Astrocyte (in vitro differentiated cells and primary cell): Measurements from ENCODE around the gene SET. TPM values are rescaled to one million over a fixed set of nuclear protein-coding genes. Genes with fewer than 3 reads are reported as not detected.

Source experiments
- DNase-seq: peaks from one replicate; pipeline ENCODE4 v3.0.0-alpha.2; 2010; ENCODE audit warnings: low read depth
- FAIRE-seq: peaks from 2 replicates; lab custom pipeline; 2011; peaks lifted over from hg19 to GRCh38; lab: Jason Lieb, UNC
- H2AFZ ChIP-seq: 2 replicates; pipeline ENCODE4 v1.6.0; 2012; ENCODE audit warnings: low read depth, low read length, inconsistent platforms
- H3K27ac ChIP-seq: 2 replicates; pipeline ENCODE4 v1.5.1; 2011; ENCODE audit warnings: low read depth, low read length, inconsistent platforms
- H3K27me3 ChIP-seq: 2 replicates; pipeline ENCODE4 v1.6.0; 2011; ENCODE audit warnings: low read length, inconsistent platforms; ENCODE audit not compliant: insufficient read depth
- H3K36me3 ChIP-seq: 2 replicates; pipeline ENCODE4 v1.5.1; 2011; ENCODE audit warnings: low read length, inconsistent platforms; ENCODE audit not compliant: insufficient read depth
- H3K4me1 ChIP-seq: 2 replicates; pipeline ENCODE4 v1.5.1; 2011; ENCODE audit warnings: low read length, inconsistent platforms; ENCODE audit not compliant: insufficient read depth
- H3K4me2 ChIP-seq: 2 replicates; pipeline ENCODE4 v1.6.0; 2012; ENCODE audit warnings: low read length, inconsistent platforms
- H3K4me3 ChIP-seq: 2 replicates; pipeline ENCODE4 v1.5.1; 2011; ENCODE audit warnings: low read depth, mild to moderate bottlenecking, low read length, inconsistent platforms; ENCODE audit not compliant: insufficient read depth
- H3K79me2 ChIP-seq: 2 replicates; pipeline ENCODE4 v1.6.0; 2012; ENCODE audit warnings: mild to moderate bottlenecking, low read length, inconsistent platforms; ENCODE audit not compliant: insufficient read depth
- H3K9ac ChIP-seq: 2 replicates; pipeline ENCODE4 v1.6.0; 2012; ENCODE audit warnings: mild to moderate bottlenecking, low read length, inconsistent platforms
- H3K9me3 ChIP-seq: 2 replicates; pipeline ENCODE4 v1.5.1; 2012; ENCODE audit warnings: low read depth, mild to moderate bottlenecking, low read length, inconsistent platforms; ENCODE audit not compliant: insufficient read depth
- H4K20me1 ChIP-seq: 2 replicates; pipeline ENCODE4 v1.6.0; 2012; ENCODE audit warnings: low read length, inconsistent platforms; ENCODE audit not compliant: insufficient read depth
- H3K27ac Mint-ChIP-seq: one replicate; pipeline ENCODE4 v1.8.0; 2021; ENCODE audit warnings: mild to moderate bottlenecking, mixed read lengths; ENCODE audit not compliant: unreplicated experiment
- H3K27me3 Mint-ChIP-seq: one replicate; pipeline ENCODE4 v1.8.0; 2021; ENCODE audit warnings: low read depth, mixed read lengths; ENCODE audit not compliant: unreplicated experiment
- H3K36me3 Mint-ChIP-seq: one replicate; pipeline ENCODE4 v1.8.0; 2021; ENCODE audit warnings: low read depth, mixed read lengths; ENCODE audit not compliant: unreplicated experiment
- H3K4me1 Mint-ChIP-seq: one replicate; pipeline ENCODE4 v1.8.0; 2021; ENCODE audit warnings: low read depth, mixed read lengths; ENCODE audit not compliant: unreplicated experiment
- H3K4me3 Mint-ChIP-seq: one replicate; pipeline ENCODE4 v1.8.0; 2021; ENCODE audit warnings: mild to moderate bottlenecking, moderate library complexity, mixed read lengths; ENCODE audit not compliant: unreplicated experiment
- H3K9me3 Mint-ChIP-seq: one replicate; pipeline ENCODE4 v1.8.0; 2021; ENCODE audit warnings: mild to moderate bottlenecking, mixed read lengths; ENCODE audit not compliant: unreplicated experiment
- EZH2 ChIP-seq: IDR thresholded peaks from 2 replicates; pipeline ENCODE4 v1.6.1; 2012; ENCODE audit warnings: mild to moderate bottlenecking, low read length, inconsistent platforms; ENCODE audit not compliant: insufficient read depth
- total RNA-seq: library from RNA; stranded (reverse); gene quantifications from 2 replicates; pipeline ENCODE4 v1.2.1, GENCODE V29; 2021
- TF ChIP-seq, protein P1 (sequence below): IDR thresholded peaks from 2 replicates; pipeline ENCODE4 v1.5.1; 2011; ENCODE audit warnings: low read depth, mild to moderate bottlenecking, inconsistent platforms, low read length, moderate library complexity; ENCODE audit not compliant: insufficient read depth

Gene SET
- total RNA-seq, 1 donor from 2014 or later, result 397 TPM

- no peaks in the 10 kb centered on the region for H4K20me1 ChIP-seq
- H3K27ac Mint-ChIP-seq, result no peak overlapping the region
- no peaks in the 10 kb centered on the region for H3K9me3 ChIP-seq
- no peak for DNase-seq
- H3K27me3 Mint-ChIP-seq, result no peaks in the 10 kb centered on the region
- H3K4me2 ChIP-seq, result no peak overlapping the region
- no peak overlapping the region for H3K9ac ChIP-seq
- no peaks in the 10 kb centered on the region for H3K79me2 ChIP-seq
- H3K27ac ChIP-seq, result no peak overlapping the region
- H3K27me3 ChIP-seq, result no peaks in the 10 kb centered on the region
- no peaks in the 10 kb centered on the region for H3K9me3 Mint-ChIP-seq
- H3K4me1 ChIP-seq, result peaks cover 3% of the 10 kb centered on the region
- H3K4me1 Mint-ChIP-seq, result peaks cover 3% of the 10 kb centered on the region
- no peak overlapping the region for H3K4me3 ChIP-seq
- peaks cover 4% of the 10 kb centered on the region for H3K36me3 Mint-ChIP-seq
- H2AFZ ChIP-seq, result no peak overlapping the region
- H3K4me3 Mint-ChIP-seq, result no peak overlapping the region
- no peak for FAIRE-seq
- H3K36me3 ChIP-seq, result no peaks in the 10 kb centered on the region
- no peak for TF ChIP-seq EZH2
- TF ChIP-seq, protein P1, sequence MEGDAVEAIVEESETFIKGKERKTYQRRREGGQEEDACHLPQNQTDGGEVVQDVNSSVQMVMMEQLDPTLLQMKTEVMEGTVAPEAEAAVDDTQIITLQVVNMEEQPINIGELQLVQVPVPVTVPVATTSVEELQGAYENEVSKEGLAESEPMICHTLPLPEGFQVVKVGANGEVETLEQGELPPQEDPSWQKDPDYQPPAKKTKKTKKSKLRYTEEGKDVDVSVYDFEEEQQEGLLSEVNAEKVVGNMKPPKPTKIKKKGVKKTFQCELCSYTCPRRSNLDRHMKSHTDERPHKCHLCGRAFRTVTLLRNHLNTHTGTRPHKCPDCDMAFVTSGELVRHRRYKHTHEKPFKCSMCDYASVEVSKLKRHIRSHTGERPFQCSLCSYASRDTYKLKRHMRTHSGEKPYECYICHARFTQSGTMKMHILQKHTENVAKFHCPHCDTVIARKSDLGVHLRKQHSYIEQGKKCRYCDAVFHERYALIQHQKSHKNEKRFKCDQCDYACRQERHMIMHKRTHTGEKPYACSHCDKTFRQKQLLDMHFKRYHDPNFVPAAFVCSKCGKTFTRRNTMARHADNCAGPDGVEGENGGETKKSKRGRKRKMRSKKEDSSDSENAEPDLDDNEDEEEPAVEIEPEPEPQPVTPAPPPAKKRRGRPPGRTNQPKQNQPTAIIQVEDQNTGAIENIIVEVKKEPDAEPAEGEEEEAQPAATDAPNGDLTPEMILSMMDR, result no peak
Observed at GRCh38 chr9:128729302-128729701, 40.3 kb downstream of the SET start.

GRCh38 chr9:128729766-128730517 is 40.9 kb downstream of the SET start:
- H3K4me2 ChIP-seq, result no peak overlapping the region
- no peaks in the 10 kb centered on the region for H4K20me1 ChIP-seq
- no peak overlapping the region for H3K27ac ChIP-seq
- Mint-ChIP-seq H3K36me3 (peaks cover 4% of the 10 kb centered on the region), H3K27ac (no peak overlapping the region), H3K4me1 (peaks cover 2% of the 10 kb centered on the region), H3K27me3 (no peaks in the 10 kb centered on the region), H3K9me3 (no peaks in the 10 kb centered on the region), H3K4me3 (no peak overlapping the region)
- no peak overlapping the region for H2AFZ ChIP-seq
- H3K36me3 ChIP-seq, result no peaks in the 10 kb centered on the region
- no peaks in the 10 kb centered on the region for H3K79me2 ChIP-seq
- DNase-seq (no peak), FAIRE-seq (no peak)
- no peaks in the 10 kb centered on the region for H3K27me3 ChIP-seq
- H3K4me1 ChIP-seq, result no peaks in the 10 kb centered on the region
- no peak overlapping the region for H3K4me3 ChIP-seq
- H3K9ac ChIP-seq, result no peak overlapping the region
- TF ChIP-seq, protein P1, result no peak
- no peak for TF ChIP-seq EZH2
- H3K9me3 ChIP-seq, result no peaks in the 10 kb centered on the region

GRCh38 chr9:128731093-128731492 is 42.1 kb downstream of the SET start:
- TF ChIP-seq EZH2, result no peak
- TF ChIP-seq, protein P1, result no peak
- H3K36me3 Mint-ChIP-seq, result peaks cover 4% of the 10 kb centered on the region
- Histone ChIP-seq H3K4me2 (no peak overlapping the region), H3K9ac (no peak overlapping the region), H3K9me3 (no peaks in the 10 kb centered on the region), H3K36me3 (no peaks in the 10 kb centered on the region), H2AFZ (no peak overlapping the region), H3K4me3 (no peak overlapping the region), H3K79me2 (no peaks in the 10 kb centered on the region), H3K4me1 (no peaks in the 10 kb centered on the region), H4K20me1 (no peaks in the 10 kb centered on the region), H3K27me3 (no peaks in the 10 kb centered on the region), H3K27ac (no peak overlapping the region)
- no peaks in the 10 kb centered on the region for H3K4me1 Mint-ChIP-seq
- no peaks in the 10 kb centered on the region for H3K9me3 Mint-ChIP-seq
- H3K27me3 Mint-ChIP-seq, result no peaks in the 10 kb centered on the region
- no peak overlapping the region for H3K27ac Mint-ChIP-seq
- no peak overlapping the region for H3K4me3 Mint-ChIP-seq
- DNase-seq, result no peak
- FAIRE-seq, result no peak
